ENCODE results near the gene EYA2. TPM values are rescaled to one million over a fixed set of nuclear protein-coding genes. Genes with fewer than 3 reads are reported as not detected.
A peak's percentile ranks its signal among the peaks of the same experiment; 100 is the strongest.

Gene EYA2
- total and polyA plus RNA-seq, 8 donors = 0.51 to 3.2 (median 1.4) TPM

- Histone ChIP-seq H3K9me3 (no peaks in the 10 kb centered on the region), H3K36me3 (no peaks in the 10 kb centered on the region), H3K27ac (no peak overlapping the region), H3K4me1 (no peaks in the 10 kb centered on the region), H3K4me3 (no peak overlapping the region), H3K27me3 (no peaks in the 10 kb centered on the region)
- no peak for TF ChIP-seq CTCF (IDR thresholded peaks at IDR 0.05)
- ATAC-seq (no peak), DNase-seq (no peak), FAIRE-seq (no peak)
- intact Hi-C loops (cut with DNase I) = no loop called here
- whole genome bisulfite sequencing, 2 donors = 61 to 74% methylated on average over 3 of the region's 3 CpGs
These were observed 129.9 kb downstream of the EYA2 start for GRCh38 chr20:47024461-47024937.

- intact Hi-C loops (cut with DNase I) = no loop called here
- no peaks in the 10 kb centered on the region for H3K4me1 ChIP-seq
- DNase-seq = no peak
- H3K27me3 ChIP-seq = no peaks in the 10 kb centered on the region
- no peak for FAIRE-seq
- no peak overlapping the region for H3K4me3 ChIP-seq
- H3K27ac ChIP-seq = no peak overlapping the region
- 74 to 85% methylated on average over 4 of the region's 4 CpGs for WGBS, 2 donors
- H3K9me3 ChIP-seq = no peaks in the 10 kb centered on the region
- no peak for TF ChIP-seq CTCF (IDR thresholded peaks at IDR 0.05)
- H3K36me3 ChIP-seq = no peaks in the 10 kb centered on the region
- ATAC-seq = peak in 1 of 4 donors; percentile 20
These were observed 132.4 kb downstream of the EYA2 start for GRCh38 chr20:47027042-47027441.

GRCh38 chr20:47027456-47027855, 132.8 kb downstream of the EYA2 start:
- no peaks in the 10 kb centered on the region for H3K9me3 ChIP-seq
- 77 to 86% methylated on average over 3 of the region's 3 CpGs for WGBS, 2 donors
- ATAC-seq = no peak
- no peak overlapping the region for H3K4me3 ChIP-seq
- no peaks in the 10 kb centered on the region for H3K27me3 ChIP-seq
- DNase-seq = no peak
- intact Hi-C loops (cut with DNase I) = no loop called here
- no peak overlapping the region for H3K27ac ChIP-seq
- TF ChIP-seq CTCF (IDR thresholded peaks at IDR 0.05) = no peak
- FAIRE-seq = no peak
- H3K4me1 ChIP-seq = no peaks in the 10 kb centered on the region
- H3K36me3 ChIP-seq = no peaks in the 10 kb centered on the region

- Histone ChIP-seq H3K4me1 (no peaks in the 10 kb centered on the region), H3K4me3 (no peak overlapping the region), H3K27me3 (no peaks in the 10 kb centered on the region), H3K27ac (no peak overlapping the region), H3K9me3 (no peaks in the 10 kb centered on the region), H3K36me3 (no peaks in the 10 kb centered on the region)
- DNase-seq = no peak
- WGBS, 2 donors = 86 to 96% methylated on average over 2 of the region's 2 CpGs
- no peak for TF ChIP-seq CTCF (IDR thresholded peaks at IDR 0.05)
- intact Hi-C loops (cut with DNase I) = no loop called here
- FAIRE-seq = no peak
- no peak for ATAC-seq
These were observed 133.8 kb downstream of the EYA2 start for GRCh38 chr20:47028487-47028886.

GRCh38 chr20:47029845-47030244, 135.2 kb downstream of the EYA2 start:
- FAIRE-seq = no peak

More at GRCh38 chr20:47029845-47030244, 135.2 kb downstream of the EYA2 start:
- H3K9me3 ChIP-seq = no peaks in the 10 kb centered on the region
- DNase-seq (no peak), ATAC-seq (no peak)
- H3K4me1 ChIP-seq = no peaks in the 10 kb centered on the region
- H3K27ac ChIP-seq = no peak overlapping the region
- H3K27me3 ChIP-seq = no peaks in the 10 kb centered on the region
- H3K36me3 ChIP-seq = no peaks in the 10 kb centered on the region
- H3K4me3 ChIP-seq = no peak overlapping the region
- intact Hi-C loops (cut with DNase I) = no loop called here
- TF ChIP-seq CTCF (IDR thresholded peaks at IDR 0.05) = no peak
- WGBS, 2 donors = 38 to 47% methylated on average over 3 of the region's 3 CpGs

Measured in pancreas (tissue), 10 donors.